NCI-H2029 treated with DMSO at 0.1 percent for 48 hours (cell line): ENCODE data around the gene CRIP2.

Source experiments
- DNase-seq: peaks from one replicate; lab custom pipeline; 2025; lab: John Stamatoyannopoulos, UW

Gene CRIP2

GRCh38 chr14:105474483-105475268, at the start of gene CRIP2:
Gene CRIP2 (plus strand): TSS chr14:105474821. CDS start chr14:105474863, 42 bp downstream.
- no peak for DNase-seq

GRCh38 chr14:105424861-105425260, 49.8 kb upstream of the CRIP2 start:
- DNase-seq: no peak

GRCh38 chr14:105425823-105426247, 48.8 kb upstream of the CRIP2 start:
- no peak for DNase-seq

GRCh38 chr14:105426416-105427130, 48.0 kb upstream of the CRIP2 start:
- DNase-seq: no peak

- no peak for DNase-seq
Measured at GRCh38 chr14:105427412-105427811, 47.2 kb upstream of the CRIP2 start.

- DNase-seq: no peak
Measured at GRCh38 chr14:105427936-105428485, 46.6 kb upstream of the CRIP2 start.

- DNase-seq: no peak
Measured at GRCh38 chr14:105430042-105430441, 44.6 kb upstream of the CRIP2 start.

- DNase-seq: no peak
Measured at GRCh38 chr14:105430565-105430964, 44.1 kb upstream of the CRIP2 start.

- DNase-seq: no peak
Measured at GRCh38 chr14:105431256-105431655, 43.4 kb upstream of the CRIP2 start.

GRCh38 chr14:105432657-105433056, 42.0 kb upstream of the CRIP2 start:
- DNase-seq: no peak

GRCh38 chr14:105433161-105433605, 41.4 kb upstream of the CRIP2 start:
- no peak for DNase-seq

GRCh38 chr14:105436402-105436801, 38.2 kb upstream of the CRIP2 start:
- DNase-seq: no peak

- DNase-seq: no peak
Measured at GRCh38 chr14:105436891-105437722, 37.5 kb upstream of the CRIP2 start.

GRCh38 chr14:105437723-105438500, 36.7 kb upstream of the CRIP2 start:
- DNase-seq: no peak

- DNase-seq: no peak
Measured at GRCh38 chr14:105439179-105439578, 35.4 kb upstream of the CRIP2 start.

- no peak for DNase-seq
Measured at GRCh38 chr14:105439710-105440553, 34.7 kb upstream of the CRIP2 start.

- DNase-seq: no peak
Measured at GRCh38 chr14:105440554-105440900, 34.1 kb upstream of the CRIP2 start.

GRCh38 chr14:105440992-105441391, 33.6 kb upstream of the CRIP2 start:
- no peak for DNase-seq

- DNase-seq: no peak
Measured at GRCh38 chr14:105442125-105442524, 32.5 kb upstream of the CRIP2 start.

GRCh38 chr14:105442834-105443233, 31.8 kb upstream of the CRIP2 start:
- DNase-seq: no peak
